ENCODE data around the gene ACOT9.
"Not testable (repeated sequence)": the region's sequence is repeated elsewhere in the genome, so short reads cannot be mapped to it uniquely, and the experiment has no call there.

Gene ACOT9

GRCh38 chrX:23726191-23726590 is 16.9 kb downstream of the ACOT9 start:
- no peak for DNase-seq (ENCODE audit: low spot score in 2 of 2)
- Mint-ChIP-seq H3K27me3 (no peaks in the 10 kb centered on the region), H3K9me3 (no peaks in the 10 kb centered on the region), H3K27ac (ENCODE audit: low read depth) (no peak overlapping the region), H3K4me1 (no peaks in the 10 kb centered on the region), H3K36me3 (ENCODE audit: insufficient read depth) (peaks cover 34% of the 10 kb centered on the region), H3K4me3 (no peak overlapping the region)
- no peak for ATAC-seq (replicated peaks; ENCODE audit: extremely low read depth, poor library complexity, severe bottlenecking)

- H3K36me3 Mint-ChIP-seq (ENCODE audit: insufficient read depth): peaks cover 37% of the 10 kb centered on the region
- H3K27ac Mint-ChIP-seq (ENCODE audit: low read depth): no peak overlapping the region
Measured at GRCh38 chrX:23720117-23720677, 22.9 kb downstream of the ACOT9 start.

GRCh38 chrX:23705235-23705634 is 37.8 kb downstream of the ACOT9 start:
- no peak overlapping the region for H3K4me3 Mint-ChIP-seq
- peaks cover 36% of the 10 kb centered on the region for H3K36me3 Mint-ChIP-seq (ENCODE audit: insufficient read depth)
- no peak for ATAC-seq (replicated peaks; ENCODE audit: extremely low read depth, poor library complexity, severe bottlenecking)
- no peaks in the 10 kb centered on the region for H3K9me3 Mint-ChIP-seq
- no peak for DNase-seq (ENCODE audit: low spot score in 2 of 2)
- no peak overlapping the region for H3K27ac Mint-ChIP-seq (ENCODE audit: low read depth)
- H3K27me3 Mint-ChIP-seq: no peaks in the 10 kb centered on the region
- no peaks in the 10 kb centered on the region for H3K4me1 Mint-ChIP-seq

More at GRCh38 chrX:23720117-23720677, 22.9 kb downstream of the ACOT9 start:
- H3K27me3 Mint-ChIP-seq: no peaks in the 10 kb centered on the region
- H3K9me3 Mint-ChIP-seq: no peaks in the 10 kb centered on the region
- DNase-seq (ENCODE audit: low spot score in 2 of 2) (no peak), ATAC-seq (replicated peaks; ENCODE audit: extremely low read depth, poor library complexity, severe bottlenecking) (no peak)
- no peaks in the 10 kb centered on the region for H3K4me1 Mint-ChIP-seq
- H3K4me3 Mint-ChIP-seq: no peak overlapping the region

- H3K4me3 Mint-ChIP-seq: no peak overlapping the region
- ATAC-seq (replicated peaks; ENCODE audit: extremely low read depth, poor library complexity, severe bottlenecking) (no peak), DNase-seq (ENCODE audit: low spot score in 2 of 2) (no peak)
- H3K9me3 Mint-ChIP-seq: no peaks in the 10 kb centered on the region
- peaks cover 36% of the 10 kb centered on the region for H3K36me3 Mint-ChIP-seq (ENCODE audit: insufficient read depth)
- H3K27me3 Mint-ChIP-seq: no peaks in the 10 kb centered on the region
- H3K27ac Mint-ChIP-seq (ENCODE audit: low read depth): no peak overlapping the region
- H3K4me1 Mint-ChIP-seq: no peaks in the 10 kb centered on the region
Measured at GRCh38 chrX:23704673-23705206, 38.3 kb downstream of the ACOT9 start.

GRCh38 chrX:23699636-23700194 is 43.4 kb downstream of the ACOT9 start:
- Mint-ChIP-seq H3K27me3 (no peaks in the 10 kb centered on the region), H3K4me1 (no peaks in the 10 kb centered on the region), H3K9me3 (no peaks in the 10 kb centered on the region), H3K4me3 (no peak overlapping the region), H3K36me3 (ENCODE audit: insufficient read depth) (peaks cover 14% of the 10 kb centered on the region), H3K27ac (ENCODE audit: low read depth) (no peak overlapping the region)
- no peak for DNase-seq (ENCODE audit: low spot score in 2 of 2)
- peak; percentile 32 for ATAC-seq (replicated peaks; ENCODE audit: extremely low read depth, poor library complexity, severe bottlenecking)

GRCh38 chrX:23694606-23695005 is 48.5 kb downstream of the ACOT9 start:
- H3K36me3 Mint-ChIP-seq (ENCODE audit: insufficient read depth): peaks cover 1% of the 10 kb centered on the region
- no peak overlapping the region for H3K27ac Mint-ChIP-seq (ENCODE audit: low read depth)
- H3K9me3 Mint-ChIP-seq: no peaks in the 10 kb centered on the region
- DNase-seq (ENCODE audit: low spot score in 2 of 2) (peak in 1 of 2 donors; percentile 9), ATAC-seq (replicated peaks; ENCODE audit: extremely low read depth, poor library complexity, severe bottlenecking) (no peak)
- no peaks in the 10 kb centered on the region for H3K4me1 Mint-ChIP-seq
- no peaks in the 10 kb centered on the region for H3K27me3 Mint-ChIP-seq
- no peak overlapping the region for H3K4me3 Mint-ChIP-seq

GRCh38 chrX:23692166-23692565 is 50.9 kb downstream of the ACOT9 start:
- DNase-seq (ENCODE audit: low spot score in 2 of 2): no peak
- no peak overlapping the region for H3K27ac Mint-ChIP-seq (ENCODE audit: low read depth)
- H3K4me3 Mint-ChIP-seq: no peak overlapping the region
- ATAC-seq (replicated peaks; ENCODE audit: extremely low read depth, poor library complexity, severe bottlenecking): no peak
- H3K36me3 Mint-ChIP-seq (ENCODE audit: insufficient read depth): peaks cover 1% of the 10 kb centered on the region
- no peaks in the 10 kb centered on the region for H3K27me3 Mint-ChIP-seq
- no peaks in the 10 kb centered on the region for H3K4me1 Mint-ChIP-seq
- no peaks in the 10 kb centered on the region for H3K9me3 Mint-ChIP-seq

GRCh38 chrX:23676486-23676885 is 66.6 kb downstream of the ACOT9 start:
- not testable (repeated sequence) for DNase-seq (ENCODE audit: low spot score in 2 of 2); H3K27me3 Mint-ChIP-seq; H3K4me1 Mint-ChIP-seq; H3K9me3 Mint-ChIP-seq; H3K27ac Mint-ChIP-seq (ENCODE audit: low read depth); ATAC-seq (replicated peaks; ENCODE audit: extremely low read depth, poor library complexity, severe bottlenecking); H3K4me3 Mint-ChIP-seq
- peaks cover 17% of the 10 kb centered on the region for H3K36me3 Mint-ChIP-seq (ENCODE audit: insufficient read depth)

- H3K27ac Mint-ChIP-seq (ENCODE audit: low read depth): no peak overlapping the region
- H3K4me1 Mint-ChIP-seq: peaks cover 6% of the 10 kb centered on the region
- ATAC-seq (replicated peaks; ENCODE audit: extremely low read depth, poor library complexity, severe bottlenecking) (no peak), DNase-seq (ENCODE audit: low spot score in 2 of 2) (no peak)
- peaks cover 19% of the 10 kb centered on the region for H3K36me3 Mint-ChIP-seq (ENCODE audit: insufficient read depth)
- H3K27me3 Mint-ChIP-seq: no peaks in the 10 kb centered on the region
- H3K9me3 Mint-ChIP-seq: no peaks in the 10 kb centered on the region
- no peak overlapping the region for H3K4me3 Mint-ChIP-seq
Measured at GRCh38 chrX:23673108-23673507, 70.0 kb downstream of the ACOT9 start.

GRCh38 chrX:23670528-23670927 is 72.5 kb downstream of the ACOT9 start:
- no peak overlapping the region for H3K27ac Mint-ChIP-seq (ENCODE audit: low read depth)

GRCh38 chrX:23668335-23668734 is 74.7 kb downstream of the ACOT9 start:
- H3K4me3 Mint-ChIP-seq: peak overlapping the region; percentile 86
- no peaks in the 10 kb centered on the region for H3K9me3 Mint-ChIP-seq
- DNase-seq (ENCODE audit: low spot score in 2 of 2): no peak
- no peaks in the 10 kb centered on the region for H3K27me3 Mint-ChIP-seq
- peaks cover 9% of the 10 kb centered on the region for H3K36me3 Mint-ChIP-seq (ENCODE audit: insufficient read depth)
- ATAC-seq (replicated peaks; ENCODE audit: extremely low read depth, poor library complexity, severe bottlenecking): no peak
- peak overlapping the region; percentile 77 for H3K27ac Mint-ChIP-seq (ENCODE audit: low read depth)
- peaks cover 15% of the 10 kb centered on the region for H3K4me1 Mint-ChIP-seq

More at GRCh38 chrX:23670528-23670927, 72.5 kb downstream of the ACOT9 start:
- Mint-ChIP-seq H3K27me3 (no peaks in the 10 kb centered on the region), H3K4me3 (no peak overlapping the region), H3K36me3 (ENCODE audit: insufficient read depth) (peaks cover 15% of the 10 kb centered on the region), H3K4me1 (peaks cover 15% of the 10 kb centered on the region), H3K9me3 (no peaks in the 10 kb centered on the region)
- ATAC-seq (replicated peaks; ENCODE audit: extremely low read depth, poor library complexity, severe bottlenecking): no peak
- DNase-seq (ENCODE audit: low spot score in 2 of 2): no peak

- DNase-seq (ENCODE audit: low spot score in 2 of 2) (peak; percentile 19 to 29), ATAC-seq (replicated peaks; ENCODE audit: extremely low read depth, poor library complexity, severe bottlenecking) (peak; percentile 83)
- Mint-ChIP-seq H3K27me3 (no peaks in the 10 kb centered on the region), H3K9me3 (no peaks in the 10 kb centered on the region), H3K4me1 (peaks cover 18% of the 10 kb centered on the region), H3K4me3 (peak within 1 kb of the TSS; percentile 86), H3K27ac (ENCODE audit: low read depth) (peak within 1 kb of the TSS; percentile 77), H3K36me3 (ENCODE audit: insufficient read depth) (peaks cover 9% of the 10 kb centered on the region)
Measured at GRCh38 chrX:23667239-23668177, 75.6 kb downstream of the ACOT9 start, which contains the start of gene PRDX4. Gene PRDX4, plus strand, starts transcription at chrX:23667493. Its CDS starts 78 bp downstream, at chrX:23667571.

Data from central memory CD8-positive, alpha-beta T cell (primary cell).